NCI-H1105 (cell line): Measurements from ENCODE around the gene SCG5.

ENCODE experiments used
- DNase-seq: peaks from one replicate; lab custom pipeline; 2025; lab: John Stamatoyannopoulos, UW

SCG5 gene

DNA sequence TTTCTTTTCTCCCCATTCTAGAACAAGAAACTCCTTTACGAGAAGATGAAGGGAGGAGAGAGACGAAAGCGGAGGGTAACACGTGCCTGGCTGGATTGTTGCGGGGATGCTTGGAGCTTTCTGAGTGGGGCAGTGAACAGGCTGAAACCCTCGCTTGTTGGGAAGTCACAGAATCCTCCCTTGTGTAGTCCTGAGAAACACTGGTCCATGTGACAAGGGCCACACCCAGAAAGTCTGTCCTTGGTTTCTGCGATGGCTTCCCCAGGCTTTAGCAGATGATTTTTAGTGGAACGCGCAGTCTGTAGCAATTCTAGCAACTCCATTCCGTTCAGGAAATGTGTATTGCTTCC is 50.2 kb downstream of the SCG5 start:
- DNase-seq, result no peak

DNA sequence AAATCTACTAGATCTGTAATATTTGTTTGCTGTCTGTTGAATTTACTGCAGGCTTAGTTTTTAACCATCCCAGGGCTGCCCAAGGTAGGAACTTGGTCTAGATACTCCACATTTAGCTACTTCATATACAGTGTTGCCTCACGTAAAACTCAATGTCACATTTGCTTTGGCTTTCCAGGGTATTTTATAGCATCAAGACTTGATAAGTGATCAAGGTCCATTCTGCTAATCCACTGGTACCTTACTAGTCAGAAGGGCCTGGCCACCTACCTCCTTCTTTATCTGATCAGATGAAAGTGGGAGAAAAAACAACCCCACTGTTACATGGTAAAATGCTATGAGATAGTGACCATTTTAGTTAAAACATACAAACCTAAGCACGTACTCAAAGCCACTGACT is 50.8 kb downstream of the SCG5 start:
- DNase-seq, result no peak

DNA sequence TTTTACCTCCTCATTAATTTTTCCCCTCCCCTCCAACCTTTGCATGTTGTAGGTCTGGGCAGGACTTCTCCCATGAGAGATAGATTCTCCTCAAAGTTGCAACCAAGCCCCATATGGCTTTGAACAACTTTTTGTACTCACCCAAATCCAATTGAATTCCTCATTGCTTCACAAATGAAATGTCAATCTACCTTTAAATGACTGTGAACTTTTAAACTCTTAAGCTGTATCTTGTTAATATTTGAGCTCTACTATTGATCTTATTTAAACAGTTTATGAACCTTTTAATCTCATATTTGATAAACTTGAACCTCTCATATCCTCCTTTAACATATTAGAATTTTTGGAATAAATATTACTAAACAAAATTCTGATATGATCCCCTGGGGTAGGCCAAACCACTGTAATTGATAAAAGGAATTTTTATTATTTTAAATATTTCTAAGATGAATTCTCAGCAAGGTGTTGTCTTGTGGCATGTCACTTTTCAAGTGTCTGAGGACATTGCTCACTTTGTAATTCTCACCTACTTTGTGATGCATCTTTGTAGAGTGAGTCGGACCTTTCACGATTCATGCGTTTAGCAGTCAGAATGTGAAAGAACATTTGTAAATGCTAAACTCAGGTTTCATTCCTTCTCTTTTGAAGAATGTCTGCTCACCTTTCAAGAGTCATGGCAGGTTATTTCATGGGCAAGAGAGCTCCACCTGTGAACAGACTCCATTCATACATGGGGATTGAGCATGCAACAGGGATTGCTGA is 52.9 kb downstream of the SCG5 start:
- no peak for DNase-seq

DNA sequence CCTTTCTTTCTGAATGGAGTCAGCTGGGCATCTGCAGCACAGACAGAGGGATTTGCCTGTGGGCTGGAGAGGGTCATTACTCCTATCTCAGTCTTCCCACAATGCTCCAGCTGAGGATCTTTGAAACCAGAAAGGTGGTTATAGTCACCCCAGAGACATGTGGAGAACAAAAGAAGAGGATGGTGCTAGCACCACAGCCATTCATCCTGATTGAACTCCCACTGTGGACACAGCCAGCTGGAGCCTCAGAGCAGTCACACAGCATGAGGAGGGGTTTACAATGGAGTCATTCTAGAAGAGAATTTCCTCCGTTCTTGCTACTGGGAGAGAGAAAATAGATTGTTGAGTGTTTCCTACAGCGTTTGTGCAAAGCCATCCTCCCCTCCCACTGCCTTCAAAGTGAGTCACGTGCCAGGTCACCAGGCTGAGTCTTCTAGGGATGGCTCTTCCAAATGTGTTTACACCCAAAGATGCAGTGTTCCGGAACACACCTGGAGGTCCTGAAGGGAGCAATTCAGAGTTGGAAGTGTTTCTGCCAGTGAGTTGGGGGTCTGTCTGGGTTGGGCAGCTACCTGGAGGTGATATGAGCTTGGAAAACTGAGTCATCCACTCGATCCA is 57.4 kb downstream of the SCG5 start:
- no peak for DNase-seq

DNA sequence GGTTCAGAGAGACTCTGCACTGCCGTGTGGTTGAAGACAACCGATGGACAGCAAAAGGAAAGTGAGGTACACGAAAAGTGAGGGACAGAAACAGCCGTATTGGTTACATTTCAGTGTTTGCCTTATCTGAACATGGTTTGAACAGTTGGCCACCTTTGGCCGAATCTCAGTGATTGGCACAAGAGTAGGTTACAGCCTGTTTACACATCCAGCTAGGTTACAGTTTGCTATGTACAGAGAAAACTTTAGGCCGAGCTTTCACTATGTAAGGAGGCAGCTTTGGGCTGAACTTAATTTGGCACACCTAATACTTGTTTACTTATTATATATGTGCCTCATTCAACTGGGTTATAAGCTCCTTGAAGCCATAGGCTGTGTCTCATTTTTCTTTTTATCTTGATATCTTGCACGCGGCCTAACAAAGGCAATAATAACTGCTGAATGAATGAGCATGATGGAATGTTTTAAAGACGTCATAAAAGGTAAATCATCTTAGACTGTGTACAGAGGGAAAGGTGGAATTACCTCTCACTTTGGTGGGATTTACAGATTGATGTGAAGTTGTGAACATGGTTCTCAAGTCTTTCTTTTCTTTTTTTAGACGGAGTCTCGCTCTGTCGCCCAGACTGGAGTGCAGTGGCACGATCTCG is 59.1 kb downstream of the SCG5 start:
- no peak for DNase-seq

DNA sequence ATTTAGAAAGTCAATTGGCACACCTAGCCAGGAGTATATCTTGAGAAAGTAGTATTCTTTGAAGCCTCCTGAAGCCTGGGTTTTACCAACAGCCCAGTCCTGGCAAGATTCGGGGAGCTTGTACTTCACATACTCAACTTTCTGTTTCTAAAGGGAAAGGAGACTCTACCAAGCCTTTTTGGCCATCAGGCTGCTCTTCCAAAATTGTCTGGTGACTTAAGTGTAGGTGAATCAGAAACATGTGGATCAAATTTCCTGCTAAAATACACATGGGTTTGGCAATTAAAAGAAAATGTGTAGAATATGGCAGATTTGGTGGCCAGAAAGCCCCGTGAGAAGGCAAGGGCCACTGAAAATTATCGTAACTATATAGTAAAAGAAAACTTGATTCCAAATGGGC is 60.4 kb downstream of the SCG5 start:
- DNase-seq, result no peak

DNA sequence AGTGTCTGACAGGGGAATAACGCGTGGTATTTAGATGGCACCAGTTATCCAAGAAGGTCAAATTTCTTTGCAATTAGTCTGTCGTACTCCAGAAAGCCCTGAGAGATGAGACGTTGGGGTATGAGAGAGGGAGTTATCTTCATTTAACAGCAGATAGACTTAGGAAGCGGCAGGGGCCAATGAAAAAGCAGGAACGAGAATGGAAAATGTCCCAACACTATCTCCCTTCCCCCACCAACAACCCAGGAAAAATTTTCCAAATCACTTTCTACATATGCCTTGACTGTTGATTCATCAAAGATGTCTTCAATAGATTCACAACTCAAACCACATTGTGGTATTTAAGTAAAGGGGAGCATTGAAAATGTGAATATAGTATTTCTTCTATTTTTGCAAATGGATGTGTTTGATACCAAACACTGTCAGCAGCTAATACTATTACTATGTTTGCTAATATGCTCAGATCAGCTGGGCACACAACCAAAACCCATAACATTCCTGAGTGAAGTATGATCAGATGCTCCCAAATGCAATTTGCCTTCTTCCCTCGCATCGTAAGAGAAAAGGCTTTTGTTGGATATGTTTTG is 63.0 kb downstream of the SCG5 start:
- DNase-seq, result no peak

DNA sequence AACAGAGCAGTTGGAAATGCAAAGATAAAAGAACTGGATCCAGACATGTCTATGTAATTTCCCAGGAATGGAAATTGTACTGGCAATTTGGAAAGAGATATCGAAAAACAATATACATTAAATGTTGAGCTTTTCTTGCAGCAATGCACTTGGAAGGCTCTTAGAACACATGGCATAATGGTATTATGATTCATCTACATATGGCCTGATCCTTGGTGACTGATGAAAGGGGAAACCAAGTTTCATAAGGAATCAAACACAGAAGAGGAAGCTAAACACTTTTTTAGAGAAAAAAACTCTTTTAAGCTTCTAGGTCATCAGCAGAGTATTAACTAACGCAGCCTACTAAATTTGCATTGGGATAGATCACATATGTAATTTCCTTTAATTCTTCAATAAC is 63.9 kb downstream of the SCG5 start:
- no peak for DNase-seq

DNA sequence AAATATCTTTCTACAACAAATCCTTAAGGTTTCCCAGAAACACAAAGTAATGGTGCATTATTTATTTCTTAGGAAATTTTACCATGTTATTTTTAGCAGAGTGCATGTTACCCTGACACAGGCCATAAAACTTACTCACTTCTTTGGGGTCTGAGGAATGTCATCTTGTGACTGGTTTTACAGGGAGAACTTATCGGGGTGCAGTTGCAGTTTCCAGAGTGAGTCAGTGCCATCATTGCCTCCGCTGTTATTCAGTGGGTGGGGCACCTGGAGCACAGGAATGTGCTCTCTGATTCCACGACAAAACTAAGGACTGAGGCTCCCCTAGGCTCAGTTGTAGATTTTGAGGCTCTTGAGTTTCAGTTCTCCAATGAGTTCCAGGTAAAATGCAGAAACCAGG is 65.2 kb downstream of the SCG5 start:
- no peak for DNase-seq

DNA sequence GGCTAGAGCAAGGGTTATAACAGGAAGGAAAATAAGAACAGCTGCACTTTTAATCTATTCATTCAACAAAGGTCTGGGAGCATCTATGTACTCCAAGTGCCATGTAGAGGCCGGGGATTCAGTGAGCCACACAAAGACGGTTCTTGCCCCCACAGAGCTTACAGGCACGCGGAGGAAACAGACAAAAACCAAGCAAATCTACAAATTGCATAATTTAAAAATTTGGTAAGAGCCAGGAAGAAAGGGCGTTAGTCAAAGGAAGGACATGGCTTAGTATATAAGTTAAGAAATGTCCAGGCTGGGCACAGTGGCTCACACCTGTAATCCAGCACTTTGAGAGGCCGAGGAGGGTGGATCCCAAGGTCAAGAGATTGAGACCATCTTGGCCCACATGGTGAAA is 65.9 kb downstream of the SCG5 start:
- DNase-seq, result no peak

DNA sequence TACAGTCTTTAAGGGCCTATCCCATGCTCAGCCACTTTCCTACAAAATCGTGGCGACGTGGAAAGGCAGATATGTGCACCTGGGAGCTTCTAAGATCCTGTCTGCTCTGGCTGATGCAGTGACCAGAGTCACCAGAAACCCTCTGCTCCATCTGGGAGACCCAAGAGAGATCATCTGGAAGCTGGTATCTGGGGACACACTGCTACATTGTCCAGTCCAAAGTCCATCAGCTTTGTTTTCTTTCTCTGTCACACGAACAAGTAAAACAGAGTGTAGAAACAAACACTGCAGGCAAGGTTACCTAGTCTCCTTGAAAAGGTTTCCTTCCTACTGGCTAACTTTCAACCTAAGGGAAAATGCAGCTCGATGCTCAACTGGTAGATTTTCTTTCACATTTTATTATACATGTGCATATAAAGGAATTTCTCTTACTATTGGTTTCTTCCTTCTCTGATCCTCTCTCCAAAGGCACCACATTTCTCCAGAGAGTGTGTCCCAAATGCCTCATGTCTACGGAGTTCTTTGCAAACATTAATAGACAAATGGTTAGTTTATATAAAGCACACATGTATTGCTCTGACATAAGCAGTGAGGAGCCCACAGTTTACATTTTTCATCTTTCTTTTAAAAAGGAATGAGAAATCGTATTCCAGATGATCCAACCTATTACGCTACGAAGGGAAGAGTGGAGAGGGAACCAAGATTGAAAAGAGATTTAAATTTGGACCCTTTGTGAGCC is 68.0 kb downstream of the SCG5 start:
- DNase-seq, result no peak

DNA sequence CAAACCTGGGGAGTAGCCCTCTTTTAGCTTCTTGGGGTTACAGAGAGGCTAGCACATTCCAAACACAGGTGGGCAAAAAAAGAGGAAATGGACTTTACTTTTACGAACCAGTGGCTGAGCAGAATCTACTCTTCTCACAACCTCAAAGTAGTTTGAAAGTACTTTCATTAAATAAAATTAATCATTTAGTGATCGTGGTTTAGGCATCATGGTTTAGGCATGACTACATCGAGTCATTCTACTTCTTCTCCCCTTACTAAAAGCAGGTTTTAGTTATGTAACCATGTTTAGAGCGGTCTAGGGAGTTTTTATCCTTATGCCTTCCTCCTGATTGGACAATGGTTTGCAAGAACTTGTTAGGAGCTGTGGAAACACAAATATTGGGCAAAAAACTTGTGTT is 73.8 kb downstream of the SCG5 start:
- DNase-seq, result no peak

DNA sequence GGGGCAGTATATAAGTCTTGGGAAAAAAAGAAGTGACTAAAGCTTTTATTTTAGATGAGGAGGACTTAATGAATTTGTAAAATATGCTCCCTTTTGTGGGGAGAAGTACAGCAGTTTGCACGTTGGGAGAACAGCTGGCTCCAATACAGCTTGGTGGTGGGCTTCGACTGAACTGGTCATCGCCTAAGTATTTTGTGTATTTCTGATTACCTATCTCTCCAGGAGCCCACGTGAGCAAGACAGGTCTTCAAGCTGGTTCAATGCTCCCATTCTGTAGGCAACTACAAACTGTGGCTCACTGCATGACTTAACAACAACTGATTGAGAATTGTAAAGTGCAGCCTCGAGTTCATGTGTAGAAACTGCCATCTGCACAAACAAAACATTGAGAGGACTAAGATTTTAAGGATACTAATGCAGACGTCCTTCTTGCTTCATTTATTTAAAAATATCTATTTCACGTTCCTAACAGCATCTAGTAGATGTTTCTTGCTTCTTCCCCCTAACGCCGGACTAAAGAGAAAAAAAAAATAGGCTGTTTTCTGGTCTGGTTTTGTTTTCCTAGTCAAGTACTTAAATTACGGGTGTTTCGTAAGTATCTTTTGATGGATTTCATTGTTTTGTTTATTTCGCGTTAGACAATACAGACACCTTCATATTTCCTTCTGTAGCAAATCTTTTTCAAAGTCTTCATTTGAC is 74.9 kb downstream of the SCG5 start:
- no peak for DNase-seq

DNA sequence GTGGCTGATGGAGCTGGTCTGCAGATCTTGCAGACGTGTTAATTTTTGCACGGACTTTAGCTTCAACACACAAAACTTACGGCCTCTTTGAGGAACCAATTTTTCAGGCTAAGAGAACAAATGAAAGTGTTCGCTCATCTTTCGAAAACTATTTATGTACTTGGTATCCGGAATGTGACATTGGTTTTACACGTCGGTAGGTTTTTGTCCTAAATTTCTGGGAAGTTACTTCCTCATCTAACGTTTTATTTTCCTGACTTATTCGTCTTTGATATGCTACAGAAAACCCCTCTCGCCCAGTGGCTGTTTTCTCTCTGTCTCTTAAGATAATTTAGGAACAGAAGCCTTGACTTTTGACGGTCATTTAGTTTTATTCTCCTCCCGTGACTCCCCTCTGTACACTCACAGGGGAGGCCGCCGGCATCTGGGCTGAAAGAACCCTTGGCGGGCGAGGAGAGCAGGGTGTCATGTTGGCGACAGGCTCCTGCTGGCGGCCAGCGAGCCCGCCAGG is 75.5 kb downstream of the SCG5 start:
- DNase-seq, result no peak

DNA sequence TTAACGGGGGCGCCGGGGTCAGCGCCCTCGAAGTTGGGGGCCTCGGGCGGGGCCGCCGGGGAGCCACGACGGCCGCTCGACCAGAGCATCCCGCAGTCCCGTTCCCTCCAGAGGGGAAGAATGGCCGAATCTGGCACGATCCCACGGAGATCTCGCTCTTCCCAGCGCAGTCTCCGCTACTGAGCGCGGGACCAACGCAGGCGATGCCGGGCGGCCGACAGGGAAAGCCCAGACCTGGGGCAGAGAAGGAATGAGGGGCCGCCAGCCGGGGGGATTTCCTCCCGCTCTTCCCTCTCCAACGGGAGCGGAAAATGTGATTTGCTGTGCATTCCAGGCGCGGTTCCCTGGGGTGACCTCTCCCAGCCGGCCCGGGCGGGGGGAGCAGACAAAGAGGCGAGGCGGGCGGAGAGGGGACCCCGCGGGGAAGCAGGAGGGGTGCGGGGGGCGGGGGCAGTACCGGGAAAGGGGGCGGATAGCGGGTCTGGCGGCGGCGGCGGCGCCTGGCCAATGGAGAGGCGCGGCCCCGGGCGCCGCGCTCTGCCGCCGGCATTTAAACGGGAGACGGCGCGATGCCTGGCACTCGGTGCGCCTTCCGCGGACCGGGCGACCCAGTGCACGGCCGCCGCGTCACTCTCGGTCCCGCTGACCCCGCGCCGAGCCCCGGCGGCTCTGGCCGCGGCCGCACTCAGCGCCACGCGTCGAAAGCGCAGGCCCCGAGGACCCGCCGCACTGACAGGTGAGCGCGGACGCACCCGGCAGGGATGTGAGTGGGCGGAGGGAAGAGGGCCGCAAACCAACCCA is 76.1 kb downstream of the SCG5 start, which contains the start of gene GREM1:
TSS of gene GREM1 (plus strand) at position 579 of the 801 bp plus-strand sequence. CDS start 12,687 bp downstream, outside the sequence.
- DNase-seq, result no peak

DNA sequence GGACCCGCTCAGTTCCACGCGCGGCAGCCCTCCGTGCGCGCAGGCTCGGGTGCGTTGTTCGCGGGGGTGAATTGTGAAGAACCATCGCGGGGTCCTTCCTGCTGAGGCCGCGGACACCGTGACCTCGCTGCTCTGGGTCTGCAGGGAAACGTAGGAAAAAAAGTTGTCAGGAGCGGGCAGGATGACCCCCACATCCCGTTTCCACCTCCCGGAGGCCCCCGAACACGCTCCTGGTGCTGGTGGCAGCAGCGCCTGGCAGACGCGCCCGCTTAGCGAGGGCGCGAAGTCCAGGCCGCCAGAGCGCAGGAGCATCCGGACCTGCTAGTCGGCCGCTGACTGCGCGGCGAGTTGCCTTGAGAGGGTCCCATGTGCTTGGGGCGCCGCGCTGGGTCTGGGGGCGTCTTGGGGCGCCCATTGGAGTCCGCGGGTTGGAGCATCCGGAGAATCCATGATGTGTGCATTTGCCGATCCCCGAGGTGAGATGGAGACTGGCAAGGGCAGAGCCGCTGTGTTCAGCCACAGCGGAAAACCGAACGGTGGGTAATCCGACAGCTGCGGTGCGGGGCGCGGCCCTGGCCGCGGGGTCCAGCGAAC is 76.8 kb downstream of the SCG5 start:
- no peak for DNase-seq

DNA sequence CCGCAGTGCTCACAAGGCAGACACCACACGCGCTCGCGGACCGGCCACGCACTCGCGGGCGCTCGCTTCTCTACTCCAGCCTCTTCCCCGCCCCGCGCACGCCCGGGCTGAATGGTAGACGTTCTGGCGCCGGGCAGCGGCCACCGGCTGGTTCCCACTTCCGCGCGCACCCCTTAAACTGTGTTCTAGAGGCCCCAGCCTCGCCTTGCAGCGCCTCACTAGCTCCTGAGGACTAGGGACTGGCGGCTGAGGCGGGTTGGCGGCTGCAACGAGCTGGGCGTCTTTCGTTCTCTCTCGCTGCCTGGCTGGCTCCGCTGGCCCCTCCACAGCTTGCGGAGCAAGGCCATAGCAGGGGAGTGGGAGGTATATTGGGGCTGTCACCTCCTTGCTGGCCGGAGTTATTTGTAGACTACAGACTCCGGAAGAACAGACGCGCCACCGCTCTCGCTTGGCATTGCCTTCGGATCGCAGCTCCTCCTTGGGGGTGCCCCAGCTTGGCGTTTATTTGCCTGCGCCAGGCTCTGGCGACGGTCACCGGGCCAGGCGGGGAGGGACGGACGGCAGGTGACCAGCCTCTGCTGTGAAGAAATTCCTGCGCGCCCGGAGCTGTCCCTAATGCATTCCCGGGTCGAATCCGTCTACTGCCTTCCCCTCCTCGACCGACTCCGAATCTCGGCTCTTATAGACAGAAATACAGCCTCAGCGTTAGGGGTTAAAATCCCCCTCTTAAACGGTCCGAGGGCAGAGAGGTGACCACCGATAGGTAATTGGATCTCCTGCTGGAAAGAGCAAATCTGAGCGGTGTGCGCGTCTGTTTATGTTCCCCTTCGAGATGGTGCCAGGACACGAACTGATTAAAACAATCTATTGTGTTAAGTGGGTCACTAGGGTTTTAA is 77.6 kb downstream of the SCG5 start:
- no peak for DNase-seq

DNA sequence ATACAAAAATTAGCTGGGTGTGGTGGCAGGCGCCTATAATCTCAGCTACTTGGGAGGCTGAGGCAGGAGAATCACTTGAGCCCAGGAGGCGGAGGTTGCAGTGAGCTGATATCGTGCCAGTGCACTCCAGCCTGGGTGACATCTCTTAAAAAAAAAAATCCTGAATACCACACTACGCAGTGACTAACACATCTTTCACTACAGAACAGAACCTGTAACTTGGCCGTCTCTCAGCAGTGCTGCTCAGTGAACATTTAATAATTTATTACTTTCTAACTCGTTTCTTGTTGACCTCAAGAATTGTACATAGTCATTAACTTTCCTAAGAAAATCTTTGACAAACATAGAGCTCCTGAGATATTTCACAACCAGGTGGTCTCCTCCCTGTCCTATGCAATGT is 80.1 kb downstream of the SCG5 start:
- DNase-seq, result no peak

DNA sequence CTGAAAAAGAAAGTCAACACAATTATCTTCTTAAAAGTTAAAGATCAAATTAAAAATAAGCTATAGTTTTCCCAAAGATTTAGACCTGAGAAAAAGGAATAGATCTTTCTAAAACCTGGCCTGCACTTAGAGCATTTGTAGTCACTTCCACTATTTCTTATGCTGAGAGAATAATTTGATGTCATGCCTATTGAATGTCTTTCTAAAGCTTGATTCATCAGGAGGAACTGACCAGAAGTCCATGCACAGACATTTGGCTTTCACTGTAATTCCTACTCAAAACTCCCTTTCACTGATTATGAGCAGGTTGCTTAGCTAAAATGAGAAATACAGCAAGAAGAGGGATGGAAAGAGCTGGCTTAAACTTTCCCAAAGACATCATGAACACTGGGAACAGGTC is 80.6 kb downstream of the SCG5 start:
- DNase-seq, result no peak
